GM13977 (cell line): ENCODE results near the gene ALS2CL.
"Not testable (repeated sequence)": the region's sequence is repeated elsewhere in the genome, so short reads cannot be mapped to it uniquely, and the experiment has no call there.

Experiments used
- DNase-seq: peaks from one replicate; pipeline ENCODE4 v3.0.0; 2012; ENCODE audit warnings: low spot score
- in situ Hi-C: fragments of 300-500 bp; cut with MboI; formaldehyde crosslinking; loops from one replicate; pipeline ENCODE4 v1.12.0; 2022; ENCODE audit warnings: low sequenced_read_pairs, low pct_unique_long_range_greater_than_20kb, mixed read lengths, inconsistent platforms; ENCODE audit not compliant: unreplicated experiment
- TF ChIP-seq, protein P1 (sequence below): IDR thresholded peaks from 2 replicates; pipeline ENCODE4 v1.5.1; 2012; ENCODE audit warnings: mild to moderate bottlenecking, control low read depth; ENCODE audit not compliant: insufficient read depth; ENCODE audit errors: extremely low read depth, missing control alignments

The ALS2CL gene

GRCh38 chr3:46693038-46693891 is at the start of gene ALS2CL:
ALS2CL (minus strand) TSS chr3:46693679; CDS start chr3:46689440, 4,239 bp downstream.
- in situ Hi-C loops = no loop called here
- TF ChIP-seq, protein P1, sequence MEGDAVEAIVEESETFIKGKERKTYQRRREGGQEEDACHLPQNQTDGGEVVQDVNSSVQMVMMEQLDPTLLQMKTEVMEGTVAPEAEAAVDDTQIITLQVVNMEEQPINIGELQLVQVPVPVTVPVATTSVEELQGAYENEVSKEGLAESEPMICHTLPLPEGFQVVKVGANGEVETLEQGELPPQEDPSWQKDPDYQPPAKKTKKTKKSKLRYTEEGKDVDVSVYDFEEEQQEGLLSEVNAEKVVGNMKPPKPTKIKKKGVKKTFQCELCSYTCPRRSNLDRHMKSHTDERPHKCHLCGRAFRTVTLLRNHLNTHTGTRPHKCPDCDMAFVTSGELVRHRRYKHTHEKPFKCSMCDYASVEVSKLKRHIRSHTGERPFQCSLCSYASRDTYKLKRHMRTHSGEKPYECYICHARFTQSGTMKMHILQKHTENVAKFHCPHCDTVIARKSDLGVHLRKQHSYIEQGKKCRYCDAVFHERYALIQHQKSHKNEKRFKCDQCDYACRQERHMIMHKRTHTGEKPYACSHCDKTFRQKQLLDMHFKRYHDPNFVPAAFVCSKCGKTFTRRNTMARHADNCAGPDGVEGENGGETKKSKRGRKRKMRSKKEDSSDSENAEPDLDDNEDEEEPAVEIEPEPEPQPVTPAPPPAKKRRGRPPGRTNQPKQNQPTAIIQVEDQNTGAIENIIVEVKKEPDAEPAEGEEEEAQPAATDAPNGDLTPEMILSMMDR = no peak

DNA sequence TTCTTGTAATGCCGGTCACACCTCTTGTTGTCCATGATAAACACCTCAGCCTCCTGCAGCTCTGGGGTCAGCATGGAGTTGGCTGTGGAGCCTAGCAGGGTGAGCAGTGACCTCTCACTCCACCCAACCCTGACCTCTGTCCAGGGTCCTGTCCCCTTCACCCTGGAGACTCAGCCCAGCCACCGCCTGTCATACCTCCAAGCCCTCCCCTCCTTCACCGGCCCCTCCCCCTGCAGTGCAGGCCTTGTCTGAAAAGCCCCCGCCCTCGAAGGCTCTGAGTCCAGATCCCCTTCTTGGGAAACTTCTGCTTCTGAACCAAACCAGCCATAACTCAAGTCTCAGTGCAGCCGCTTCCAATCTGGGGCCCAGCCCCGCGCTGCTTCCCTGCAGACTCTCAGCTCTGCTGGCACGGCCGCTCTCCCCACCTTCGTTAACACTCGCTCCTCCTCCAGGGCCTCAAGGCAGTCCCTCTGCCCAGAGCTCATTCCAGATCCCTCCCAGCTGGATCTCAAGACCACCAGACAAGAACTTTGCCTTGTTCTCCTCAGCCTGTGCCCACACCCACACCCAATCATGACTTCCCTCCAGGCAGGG is 49.6 kb upstream of the ALS2CL start:
- in situ Hi-C loops = no loop called here
- DNase-seq = no peak
- TF ChIP-seq, protein P1 = no peak

More at GRCh38 chr3:46693038-46693891, at the start of gene ALS2CL:
- DNase-seq = peak; percentile 81

GRCh38 chr3:46739565-46739964 is 46.1 kb upstream of the ALS2CL start:
- in situ Hi-C loops, DNase-seq: not testable (repeated sequence)

DNA sequence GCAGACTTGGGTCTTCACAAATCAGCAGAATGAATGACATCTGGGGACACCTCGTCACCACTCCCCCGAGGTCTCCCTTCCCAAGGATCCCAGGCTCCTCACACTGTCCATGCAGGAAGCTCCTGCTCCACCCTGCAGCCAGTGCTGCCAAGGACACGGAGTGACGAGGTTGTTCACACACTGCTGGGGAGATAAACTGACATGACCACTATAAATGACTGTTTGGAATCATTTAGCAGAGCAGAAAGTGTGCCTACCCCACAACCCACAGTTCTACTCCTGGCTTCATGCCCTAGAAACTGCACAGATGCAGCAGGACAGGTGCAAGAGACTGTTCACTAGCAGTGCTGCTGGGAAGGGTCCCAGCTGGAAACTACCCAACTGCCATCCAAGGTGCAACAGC is 43.9 kb upstream of the ALS2CL start:
- TF ChIP-seq, protein P1 = no peak
- no peak for DNase-seq
- in situ Hi-C loops = no loop called here

- no peak for DNase-seq
- in situ Hi-C loops = no loop called here
- TF ChIP-seq, protein P1 = no peak
These were observed 42.8 kb upstream of the ALS2CL start for GRCh38 chr3:46736006-46736872.

GRCh38 chr3:46734773-46735172 is 41.3 kb upstream of the ALS2CL start:
- in situ Hi-C loops = no loop called here
- no peak for DNase-seq
- TF ChIP-seq, protein P1 = no peak
